Activated CD4-positive, alpha-beta memory T cell treated with anti-CD3 and anti-CD28 coated beads for 36 hours (primary cell): ENCODE results near the gene TYW1B. TPM values are rescaled to one million over a fixed set of nuclear protein-coding genes. Genes with fewer than 3 reads are reported as not detected.
"Not testable (repeated sequence)": the region's sequence is repeated elsewhere in the genome, so short reads cannot be mapped to it uniquely, and the experiment has no call there.

Experiments
- CTCF ChIA-PET: fragments of 350-600 bp; sonication (Branson Sonifier 250); formaldehyde crosslinking; loops from one replicate; lab custom pipeline; 2021; ENCODE audit warnings: antibody characterized with exemption, inconsistent platforms; lab: Charles Lee
- POLR2A ChIA-PET: fragments of 350-600 bp; sonication (Branson Sonifier 250); formaldehyde crosslinking; loops from one replicate; lab custom pipeline; 2021; ENCODE audit warnings: antibody characterized with exemption; lab: Charles Lee
- DNase-seq: peaks from one replicate; pipeline ENCODE4 v3.0.0-alpha.2; 2020
- H3K27ac Mint-ChIP-seq: one replicate; pipeline ENCODE4 v1.8.0; 2021; ENCODE audit warnings: mixed read lengths
- H3K27me3 Mint-ChIP-seq: one replicate; pipeline ENCODE4 v1.8.0; 2021; ENCODE audit warnings: mixed read lengths
- H3K36me3 Mint-ChIP-seq: one replicate; pipeline ENCODE4 v1.8.0; 2021; ENCODE audit warnings: mixed read lengths
- H3K4me1 Mint-ChIP-seq: one replicate; pipeline ENCODE4 v1.8.0; 2021; ENCODE audit warnings: low read depth, mixed read lengths
- H3K4me3 Mint-ChIP-seq: one replicate; pipeline ENCODE4 v1.8.0; 2021; ENCODE audit warnings: mild to moderate bottlenecking, mixed read lengths
- H3K9me3 Mint-ChIP-seq: one replicate; pipeline ENCODE4 v1.8.0; 2021; ENCODE audit warnings: mixed read lengths
- intact Hi-C: fragments of 100-400 bp; cut with micrococcal nuclease; formaldehyde crosslinking; loops from one replicate; pipeline ENCODE4 v1.15.1; 2023
- total RNA-seq, 2 experiments: library from RNA; stranded (reverse); gene quantifications; one replicate each; pipeline ENCODE4 v1.2.3, GENCODE V29; 2021

The TYW1B gene
- total RNA-seq, 2 experiments from 2014 or later = 2.9 to 3.8 TPM

DNA sequence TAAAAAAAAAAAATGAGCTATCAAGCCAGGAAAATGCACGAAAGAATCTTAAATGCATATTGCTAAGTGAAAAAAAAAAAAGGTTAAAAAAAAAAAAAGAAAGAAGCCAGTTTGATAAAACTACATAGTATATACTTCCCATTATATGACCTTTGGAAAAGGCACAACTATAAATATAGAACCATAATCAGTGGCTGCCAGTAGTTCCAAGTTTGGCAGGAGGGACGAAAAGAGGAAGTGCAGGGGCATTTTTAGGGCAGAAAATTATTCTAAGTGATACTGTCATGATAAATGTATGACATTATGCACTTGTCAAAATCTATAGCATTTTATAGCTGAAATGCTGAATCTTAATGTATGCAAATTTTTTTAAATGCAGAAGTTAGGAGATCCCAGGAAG is 226.3 kb downstream of the TYW1B start:
- DNase-seq, POLR2A ChIA-PET, H3K9me3 Mint-ChIP-seq, intact Hi-C loops, H3K4me3 Mint-ChIP-seq, H3K27me3 Mint-ChIP-seq, H3K4me1 Mint-ChIP-seq, H3K27ac Mint-ChIP-seq, CTCF ChIA-PET: not testable (repeated sequence)
- peaks cover 17% of the 10 kb centered on the region for H3K36me3 Mint-ChIP-seq

DNA sequence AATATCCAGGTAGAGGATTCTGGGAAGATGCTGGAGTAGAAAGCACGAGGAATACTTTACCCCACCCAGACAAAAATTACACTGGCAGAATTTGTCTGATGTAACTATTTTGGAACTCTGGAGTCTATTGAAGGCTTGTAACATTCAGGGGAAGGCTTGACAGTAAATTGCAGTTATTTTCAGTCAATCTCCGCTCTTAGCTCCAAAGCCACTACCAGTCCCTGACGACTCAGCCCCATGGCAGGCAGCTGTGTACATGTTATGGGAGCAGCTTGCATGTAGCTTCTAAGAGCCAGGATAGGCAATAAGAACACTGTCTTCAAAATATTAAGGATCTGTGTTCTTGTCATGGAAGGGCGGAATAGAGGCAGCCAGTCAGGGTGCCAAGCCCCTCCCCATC is 238.0 kb downstream of the TYW1B start:
- peaks cover 26% of the 10 kb centered on the region for H3K9me3 Mint-ChIP-seq
- H3K4me1 Mint-ChIP-seq, intact Hi-C loops, H3K27ac Mint-ChIP-seq, H3K4me3 Mint-ChIP-seq, CTCF ChIA-PET, POLR2A ChIA-PET, H3K27me3 Mint-ChIP-seq, DNase-seq: not testable (repeated sequence)
- peaks cover 42% of the 10 kb centered on the region for H3K36me3 Mint-ChIP-seq

DNA sequence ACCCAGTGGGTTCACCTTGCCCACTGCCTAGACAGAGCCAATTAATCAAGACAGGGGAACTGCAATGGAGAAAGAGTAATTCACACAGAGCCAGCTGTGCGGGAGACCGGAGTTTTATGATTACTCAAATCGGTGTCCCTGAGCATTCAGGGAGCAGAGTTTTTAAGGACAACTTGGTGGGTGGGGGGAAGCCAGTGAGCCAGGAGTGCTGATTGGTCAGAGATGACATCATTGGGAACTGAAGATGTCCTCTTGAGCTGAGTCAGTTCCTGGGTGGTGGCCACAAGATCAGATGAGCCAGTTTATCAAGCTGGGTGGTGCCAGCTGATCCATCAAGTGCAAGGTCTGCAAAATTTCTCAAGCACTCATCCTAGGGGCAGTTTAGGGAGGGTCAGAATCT is 240.7 kb downstream of the TYW1B start:
- intact Hi-C loops, POLR2A ChIA-PET, H3K27ac Mint-ChIP-seq, CTCF ChIA-PET, DNase-seq, H3K4me1 Mint-ChIP-seq, H3K27me3 Mint-ChIP-seq, H3K4me3 Mint-ChIP-seq: not testable (repeated sequence)
- Mint-ChIP-seq H3K36me3 (peaks cover 50% of the 10 kb centered on the region), H3K9me3 (peaks cover 35% of the 10 kb centered on the region)

GRCh38 chr7:72584576-72584975 is 243.4 kb downstream of the TYW1B start:
- Mint-ChIP-seq H3K36me3 (peaks cover 38% of the 10 kb centered on the region), H3K9me3 (peaks cover 23% of the 10 kb centered on the region)
- H3K27ac Mint-ChIP-seq, H3K27me3 Mint-ChIP-seq, POLR2A ChIA-PET, H3K4me1 Mint-ChIP-seq, CTCF ChIA-PET, intact Hi-C loops, H3K4me3 Mint-ChIP-seq, DNase-seq: not testable (repeated sequence)

GRCh38 chr7:72583620-72584361 is 244.2 kb downstream of the TYW1B start:
- H3K27me3 Mint-ChIP-seq, DNase-seq, CTCF ChIA-PET, H3K4me1 Mint-ChIP-seq, H3K27ac Mint-ChIP-seq, H3K4me3 Mint-ChIP-seq, intact Hi-C loops, POLR2A ChIA-PET: not testable (repeated sequence)
- peaks cover 37% of the 10 kb centered on the region for H3K36me3 Mint-ChIP-seq
- H3K9me3 Mint-ChIP-seq = peaks cover 23% of the 10 kb centered on the region

DNA sequence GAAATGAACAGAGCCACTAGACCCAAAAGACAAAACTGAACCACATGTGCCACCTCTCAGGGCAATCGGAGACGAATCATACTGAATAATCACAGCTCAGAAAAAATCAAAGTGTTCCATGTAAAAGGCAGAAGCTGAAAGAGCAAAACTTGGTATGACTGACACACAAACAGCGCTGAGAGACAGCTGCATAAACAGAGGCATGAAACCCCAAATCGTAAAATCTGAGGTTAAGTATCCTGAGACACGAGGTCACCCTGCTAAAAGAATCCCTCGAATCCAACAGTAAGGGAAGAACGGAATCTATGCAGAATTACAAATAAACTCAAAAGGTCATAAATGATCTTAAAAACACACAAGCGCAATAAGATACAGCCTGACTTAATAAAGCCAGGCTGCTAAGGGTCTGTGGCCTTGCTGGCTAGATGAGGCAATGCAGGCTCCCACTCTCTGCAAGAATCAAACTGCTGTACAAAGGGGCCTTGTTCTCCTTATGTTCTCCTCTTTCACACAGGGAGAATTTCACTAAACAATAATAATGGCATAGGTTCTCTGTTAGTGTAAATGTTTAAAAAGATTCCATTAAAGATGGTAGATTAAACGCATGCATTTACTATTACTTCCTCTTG is 247.7 kb downstream of the TYW1B start:
- H3K4me3 Mint-ChIP-seq, POLR2A ChIA-PET, CTCF ChIA-PET, H3K27ac Mint-ChIP-seq, DNase-seq, H3K4me1 Mint-ChIP-seq, intact Hi-C loops, H3K27me3 Mint-ChIP-seq: not testable (repeated sequence)
- Mint-ChIP-seq H3K9me3 (peaks cover 12% of the 10 kb centered on the region), H3K36me3 (peaks cover 36% of the 10 kb centered on the region)

GRCh38 chr7:72577107-72577506 is 250.9 kb downstream of the TYW1B start:
- intact Hi-C loops = no loop called here

DNA sequence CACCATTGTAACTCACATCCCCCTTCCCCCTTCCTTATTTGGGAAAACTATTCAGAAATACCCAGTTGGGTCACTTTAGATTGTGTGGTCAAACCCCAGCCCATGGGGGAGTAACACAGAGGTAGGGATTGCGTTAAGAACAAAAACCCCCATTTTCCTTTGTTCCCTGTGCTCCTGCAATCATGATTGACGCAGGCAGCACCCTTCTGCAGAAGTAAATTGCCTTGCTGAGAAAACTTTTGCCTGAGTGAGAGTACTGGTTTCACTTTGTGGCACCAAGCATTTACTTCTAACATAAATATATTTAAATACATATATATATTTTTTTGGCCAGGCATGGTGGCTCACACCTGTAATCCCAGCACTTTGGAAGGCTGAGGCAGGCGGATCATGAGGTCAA is 266.0 kb downstream of the TYW1B start:
- DNase-seq, H3K36me3 Mint-ChIP-seq, H3K27ac Mint-ChIP-seq, intact Hi-C loops, H3K27me3 Mint-ChIP-seq, CTCF ChIA-PET, POLR2A ChIA-PET, H3K4me3 Mint-ChIP-seq, H3K4me1 Mint-ChIP-seq: not testable (repeated sequence)
- peaks cover 28% of the 10 kb centered on the region for H3K9me3 Mint-ChIP-seq

More at GRCh38 chr7:72577107-72577506, 250.9 kb downstream of the TYW1B start:
- Mint-ChIP-seq H3K4me1 (no peaks in the 10 kb centered on the region), H3K27me3 (no peaks in the 10 kb centered on the region), H3K9me3 (peaks cover 5% of the 10 kb centered on the region), H3K4me3 (no peak overlapping the region), H3K27ac (no peak overlapping the region), H3K36me3 (peaks cover 29% of the 10 kb centered on the region)
- POLR2A ChIA-PET = no interaction called here
- CTCF ChIA-PET = no interaction called here
- no peak for DNase-seq

DNA sequence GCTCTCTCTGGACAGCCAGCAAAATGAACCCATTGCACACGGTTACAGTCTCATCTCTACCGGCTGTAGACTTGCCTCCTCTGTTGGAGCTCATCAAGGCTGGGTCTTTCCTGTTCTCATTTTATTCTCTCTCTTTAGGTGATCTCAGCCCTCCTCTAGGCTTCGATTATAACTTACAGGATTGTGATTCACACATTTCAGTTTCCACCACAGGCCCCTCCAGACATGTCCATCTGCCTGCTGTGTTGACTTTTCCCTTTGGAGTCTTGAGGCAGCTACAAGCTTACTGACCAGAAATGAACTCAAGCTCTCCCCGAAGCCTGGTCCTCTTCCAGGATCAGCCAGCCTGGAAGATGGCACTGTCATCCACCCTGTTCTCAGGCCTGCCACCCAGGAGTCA is 268.5 kb downstream of the TYW1B start:
- H3K27ac Mint-ChIP-seq, H3K36me3 Mint-ChIP-seq: not testable (repeated sequence)

GRCh38 chr7:72556733-72557132 is 271.3 kb downstream of the TYW1B start:
- H3K27me3 Mint-ChIP-seq, H3K27ac Mint-ChIP-seq, H3K4me3 Mint-ChIP-seq, H3K4me1 Mint-ChIP-seq, POLR2A ChIA-PET, DNase-seq, H3K36me3 Mint-ChIP-seq, CTCF ChIA-PET, intact Hi-C loops: not testable (repeated sequence)
- H3K9me3 Mint-ChIP-seq = peaks cover 16% of the 10 kb centered on the region

More for the DNA sequence above, 268.5 kb downstream of the TYW1B start:
- H3K27me3 Mint-ChIP-seq, H3K4me3 Mint-ChIP-seq, H3K4me1 Mint-ChIP-seq, CTCF ChIA-PET, DNase-seq, POLR2A ChIA-PET, intact Hi-C loops: not testable (repeated sequence)
- peaks cover 24% of the 10 kb centered on the region for H3K9me3 Mint-ChIP-seq

DNA sequence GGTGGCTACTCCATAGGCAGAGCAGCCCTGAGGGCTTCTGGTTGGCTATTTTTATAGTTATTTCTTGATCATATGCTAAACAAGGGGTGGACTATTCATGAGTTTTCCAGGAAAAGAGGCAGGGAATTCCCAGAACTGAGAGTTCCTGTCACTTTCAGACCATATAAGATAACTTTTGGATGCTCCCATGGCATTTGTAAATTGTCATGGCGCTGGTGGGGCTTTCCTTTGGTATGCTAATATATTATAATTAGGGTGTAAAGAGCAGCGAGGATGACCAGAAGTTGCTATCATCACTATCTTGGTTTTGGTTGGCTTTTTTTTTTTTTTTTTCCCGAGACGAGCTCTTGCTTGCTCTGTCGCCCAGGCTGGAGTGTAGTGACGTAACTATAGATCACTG is 272.8 kb downstream of the TYW1B start:
- H3K4me3 Mint-ChIP-seq, CTCF ChIA-PET, H3K27ac Mint-ChIP-seq, H3K4me1 Mint-ChIP-seq, POLR2A ChIA-PET, H3K36me3 Mint-ChIP-seq, intact Hi-C loops, H3K27me3 Mint-ChIP-seq, DNase-seq: not testable (repeated sequence)
- peaks cover 11% of the 10 kb centered on the region for H3K9me3 Mint-ChIP-seq

DNA sequence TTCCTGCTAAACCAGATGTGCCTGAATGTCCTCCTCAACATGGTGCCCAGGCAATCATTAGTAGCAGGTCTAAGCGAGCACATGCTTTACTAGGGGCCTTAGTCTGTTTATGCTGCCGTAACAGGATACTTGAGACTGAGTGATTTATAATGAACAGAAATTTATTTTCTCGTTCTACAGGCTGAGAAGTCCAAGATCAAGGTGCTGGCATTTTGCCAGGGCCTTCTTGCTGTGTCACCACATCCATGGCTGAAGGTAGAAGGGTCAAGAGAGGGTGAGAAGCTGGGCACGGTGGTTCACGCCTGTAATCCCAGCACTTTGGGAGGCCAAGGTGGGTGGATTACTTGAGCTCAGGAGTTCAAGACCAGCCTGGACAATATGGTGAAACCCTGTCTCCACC is 273.6 kb downstream of the TYW1B start:
- H3K27me3 Mint-ChIP-seq, H3K36me3 Mint-ChIP-seq, H3K4me3 Mint-ChIP-seq, CTCF ChIA-PET, intact Hi-C loops, DNase-seq, POLR2A ChIA-PET, H3K27ac Mint-ChIP-seq, H3K4me1 Mint-ChIP-seq: not testable (repeated sequence)
- peaks cover 12% of the 10 kb centered on the region for H3K9me3 Mint-ChIP-seq

- H3K36me3 Mint-ChIP-seq, H3K4me3 Mint-ChIP-seq, intact Hi-C loops, H3K27ac Mint-ChIP-seq, CTCF ChIA-PET, POLR2A ChIA-PET, H3K4me1 Mint-ChIP-seq, H3K27me3 Mint-ChIP-seq, DNase-seq: not testable (repeated sequence)
- peaks cover 11% of the 10 kb centered on the region for H3K9me3 Mint-ChIP-seq
Observed at GRCh38 chr7:72550454-72550853, 277.5 kb downstream of the TYW1B start.
